Progenitor cell of endocrine pancreas (in vitro differentiated cells): ENCODE measurements around the gene SIAH2. TPM values are rescaled to one million over a fixed set of nuclear protein-coding genes. Genes with fewer than 3 reads are reported as not detected.

ENCODE experiments used
- DNase-seq: peaks from one replicate; pipeline ENCODE4 v3.0.0; 2021; ENCODE audit warnings: low spot score; ENCODE audit not compliant: unreplicated experiment
- H3K27ac Mint-ChIP-seq: 2 replicates; pipeline ENCODE4 v1.8.0; 2021; ENCODE audit warnings: mild to moderate bottlenecking, moderate library complexity, mixed read lengths
- H3K27me3 Mint-ChIP-seq: 2 replicates; pipeline ENCODE4 v1.8.0; 2021; ENCODE audit warnings: mixed read lengths
- H3K36me3 Mint-ChIP-seq: 2 replicates; pipeline ENCODE4 v1.8.0; 2022; ENCODE audit warnings: mixed read lengths; ENCODE audit not compliant: insufficient read depth
- H3K4me1 Mint-ChIP-seq: 2 replicates; pipeline ENCODE4 v1.8.0; 2021; ENCODE audit warnings: low read depth, mixed read lengths
- H3K4me3 Mint-ChIP-seq: 2 replicates; pipeline ENCODE4 v1.8.0; 2021; ENCODE audit warnings: low read depth, mild to moderate bottlenecking, moderate library complexity, mixed read lengths
- H3K9me3 Mint-ChIP-seq: 2 replicates; pipeline ENCODE4 v1.8.0; 2021; ENCODE audit warnings: low read depth, mixed read lengths
- CTCF ChIP-seq: fragments of 200-600 bp; sonication (generic); IDR thresholded peaks from one replicate; pipeline ENCODE4 v1.5.0; 2021; ENCODE audit warnings: antibody characterized with exemption, mild to moderate bottlenecking; ENCODE audit not compliant: unreplicated experiment
- total RNA-seq: library from RNA; stranded (reverse); gene quantifications from 2 replicates; pipeline ENCODE4 v1.2.1, GENCODE V29; 2021

The SIAH2 gene
- total RNA-seq, 1 donor from 2014 or later, result 17.9 TPM

- Mint-ChIP-seq H3K27ac (no peak overlapping the region), H3K4me1 (no peaks in the 10 kb centered on the region), H3K36me3 (no peaks in the 10 kb centered on the region), H3K9me3 (no peaks in the 10 kb centered on the region), H3K4me3 (no peak overlapping the region), H3K27me3 (no peaks in the 10 kb centered on the region)
- TF ChIP-seq CTCF, result no peak
- no peak for DNase-seq
These were observed 28.8 kb downstream of the SIAH2 start for GRCh38 chr3:150733936-150734794.

DNA sequence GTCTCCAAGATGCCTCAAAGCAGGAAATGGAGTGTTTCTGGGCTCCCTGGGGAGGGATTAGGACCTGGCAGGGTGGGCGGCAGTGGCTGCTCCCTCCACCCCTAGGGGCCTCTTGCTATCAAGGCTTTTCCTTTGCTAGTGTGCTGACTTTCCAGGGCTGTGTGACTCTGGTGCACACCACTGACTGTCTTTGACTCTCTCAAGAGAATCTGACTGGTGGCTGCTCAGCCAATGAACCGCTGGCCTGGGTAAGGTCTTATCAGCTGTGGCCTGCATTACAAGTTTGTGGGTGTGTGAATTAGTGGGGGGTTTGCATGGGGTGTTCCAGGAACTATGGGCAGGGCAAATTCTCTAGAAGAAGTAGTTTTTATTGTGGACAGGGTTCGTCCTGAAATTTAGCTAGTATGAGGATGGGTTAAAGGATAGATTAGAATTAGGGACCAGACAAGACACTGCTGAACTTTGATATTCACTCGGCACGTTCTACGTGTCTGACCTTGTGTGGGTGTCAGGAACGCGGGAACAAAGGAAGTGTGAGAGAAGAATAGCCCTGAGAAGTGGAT, 29.5 kb downstream of the SIAH2 start:
- no peak for TF ChIP-seq CTCF
- no peak overlapping the region for H3K4me3 Mint-ChIP-seq
- no peaks in the 10 kb centered on the region for H3K36me3 Mint-ChIP-seq
- no peaks in the 10 kb centered on the region for H3K27me3 Mint-ChIP-seq
- no peaks in the 10 kb centered on the region for H3K4me1 Mint-ChIP-seq
- H3K27ac Mint-ChIP-seq, result no peak overlapping the region
- no peak for DNase-seq
- H3K9me3 Mint-ChIP-seq, result no peaks in the 10 kb centered on the region

- Mint-ChIP-seq H3K4me3 (no peak overlapping the region), H3K9me3 (no peaks in the 10 kb centered on the region), H3K27ac (no peak overlapping the region), H3K36me3 (no peaks in the 10 kb centered on the region), H3K4me1 (peaks cover 2% of the 10 kb centered on the region), H3K27me3 (no peaks in the 10 kb centered on the region)
- no peak for TF ChIP-seq CTCF
- no peak for DNase-seq
These were observed 33.1 kb downstream of the SIAH2 start for GRCh38 chr3:150729682-150730360.

DNA sequence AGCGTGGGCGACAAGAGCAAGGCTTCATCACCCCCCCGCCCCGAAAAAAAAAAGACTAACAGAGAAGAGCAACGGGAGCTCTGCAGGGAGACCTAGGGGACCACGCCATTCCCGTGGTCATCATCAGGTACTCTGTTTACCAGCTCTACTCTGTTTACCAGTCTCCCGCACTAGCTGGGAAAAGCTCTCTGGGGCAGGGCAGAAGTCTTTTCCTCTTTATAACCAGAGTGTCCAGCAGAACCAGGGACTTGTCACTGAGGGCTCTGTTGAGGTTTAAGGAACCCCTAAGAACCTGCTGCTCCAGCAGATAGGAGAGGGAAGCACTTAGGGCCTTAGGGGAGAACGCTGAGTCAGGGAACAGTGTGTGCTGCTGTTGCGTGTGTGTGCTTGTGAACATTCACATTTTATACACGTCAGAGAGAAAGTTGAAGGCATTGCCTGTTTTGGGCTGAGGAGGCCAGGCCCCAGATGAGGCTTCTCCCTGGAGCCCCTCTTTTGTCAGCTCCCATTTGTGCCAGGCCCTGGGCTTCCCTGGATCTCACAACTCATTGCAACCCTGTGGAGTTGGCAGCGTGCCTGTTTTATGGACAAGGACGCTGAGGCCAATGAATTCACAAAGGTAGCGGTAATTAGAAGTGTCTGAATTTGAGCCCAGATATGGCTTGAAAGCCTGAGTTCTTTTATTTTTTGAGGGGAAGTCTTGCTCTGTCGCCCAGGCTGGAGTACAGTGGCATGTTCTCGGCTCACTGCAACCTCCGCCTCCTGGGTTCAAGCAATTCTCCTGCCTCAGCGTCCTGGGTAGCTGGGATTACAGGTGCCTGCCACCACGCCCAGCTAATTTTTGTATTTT, 35.1 kb downstream of the SIAH2 start:
- Mint-ChIP-seq H3K4me3 (no peak overlapping the region), H3K27me3 (no peaks in the 10 kb centered on the region), H3K9me3 (no peaks in the 10 kb centered on the region), H3K27ac (no peak overlapping the region), H3K36me3 (no peaks in the 10 kb centered on the region), H3K4me1 (peaks cover 2% of the 10 kb centered on the region)
- DNase-seq, result no peak
- no peak for TF ChIP-seq CTCF

- H3K4me3 Mint-ChIP-seq, result no peak overlapping the region
- H3K36me3 Mint-ChIP-seq, result no peaks in the 10 kb centered on the region
- no peaks in the 10 kb centered on the region for H3K27me3 Mint-ChIP-seq
- H3K9me3 Mint-ChIP-seq, result no peaks in the 10 kb centered on the region
- H3K27ac Mint-ChIP-seq, result no peak overlapping the region
- no peak for DNase-seq
- TF ChIP-seq CTCF, result no peak
- peaks cover 2% of the 10 kb centered on the region for H3K4me1 Mint-ChIP-seq
These were observed 37.4 kb downstream of the SIAH2 start for GRCh38 chr3:150725548-150725947.
